ENCODE measurements around the gene CHRNA1. TPM values are rescaled to one million over a fixed set of nuclear protein-coding genes. Genes with fewer than 3 reads are reported as not detected.

Gene CHRNA1
- 0.11 and 0.73 TPM in 2 replicates for total RNA-seq

GRCh38 chr2:174764280-174765255 lies at the start of gene CHRNA1:
CHRNA1 (minus strand) TSS chr2:174764472; CDS start chr2:174764394, 78 bp downstream.
- DNase-seq (ENCODE audit: low read depth, low spot score) = no peak

- no peak for DNase-seq (ENCODE audit: low read depth, low spot score)
These were observed 47.8 kb upstream of the CHRNA1 start for GRCh38 chr2:174812037-174812436.

- DNase-seq (ENCODE audit: low read depth, low spot score) = no peak
These were observed 43.7 kb upstream of the CHRNA1 start for GRCh38 chr2:174807931-174808330.

- DNase-seq (ENCODE audit: low read depth, low spot score) = no peak
These were observed 41.5 kb upstream of the CHRNA1 start for GRCh38 chr2:174805803-174806202.

- DNase-seq (ENCODE audit: low read depth, low spot score) = no peak
These were observed 38.2 kb upstream of the CHRNA1 start for GRCh38 chr2:174802459-174802858.

DNA sequence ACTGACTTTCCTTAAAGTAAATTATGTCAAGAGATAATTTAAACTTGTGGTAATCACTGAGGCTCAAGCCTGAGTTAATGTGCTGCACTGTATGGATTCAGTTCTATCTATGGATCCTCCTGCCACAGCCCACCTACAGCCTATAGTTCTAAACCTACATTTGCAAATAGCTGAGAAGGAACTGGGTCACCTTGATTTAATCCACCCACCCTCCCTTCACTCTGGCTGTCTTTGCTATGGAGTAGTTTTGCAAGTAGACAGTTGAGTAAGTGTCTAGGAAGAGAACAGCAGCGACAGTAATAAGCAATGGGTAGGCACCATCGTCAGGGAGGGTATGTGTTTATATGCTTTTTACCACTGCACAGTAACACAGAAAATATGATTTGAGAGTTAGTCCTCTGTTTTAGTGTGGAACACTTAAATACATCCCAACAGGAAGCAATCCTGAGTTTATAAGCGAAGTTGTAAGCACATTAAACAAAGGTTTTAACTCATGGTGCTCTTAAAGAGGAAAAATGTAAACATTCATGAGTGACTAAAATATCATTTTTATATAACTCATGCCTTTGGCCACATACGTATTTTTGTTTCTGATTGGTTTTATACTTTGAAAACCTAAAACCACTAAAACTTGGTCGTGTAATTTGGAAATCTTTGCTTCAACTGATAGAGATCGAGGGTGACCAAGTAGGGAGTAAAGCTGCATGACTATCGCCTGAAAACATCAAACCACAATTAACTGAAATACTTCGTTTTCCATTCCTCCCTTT lies 36.3 kb upstream of the CHRNA1 start:
- no peak for DNase-seq (ENCODE audit: low read depth, low spot score)

GRCh38 chr2:174798801-174799200 lies 34.5 kb upstream of the CHRNA1 start:
- no peak for DNase-seq (ENCODE audit: low read depth, low spot score)

DNA sequence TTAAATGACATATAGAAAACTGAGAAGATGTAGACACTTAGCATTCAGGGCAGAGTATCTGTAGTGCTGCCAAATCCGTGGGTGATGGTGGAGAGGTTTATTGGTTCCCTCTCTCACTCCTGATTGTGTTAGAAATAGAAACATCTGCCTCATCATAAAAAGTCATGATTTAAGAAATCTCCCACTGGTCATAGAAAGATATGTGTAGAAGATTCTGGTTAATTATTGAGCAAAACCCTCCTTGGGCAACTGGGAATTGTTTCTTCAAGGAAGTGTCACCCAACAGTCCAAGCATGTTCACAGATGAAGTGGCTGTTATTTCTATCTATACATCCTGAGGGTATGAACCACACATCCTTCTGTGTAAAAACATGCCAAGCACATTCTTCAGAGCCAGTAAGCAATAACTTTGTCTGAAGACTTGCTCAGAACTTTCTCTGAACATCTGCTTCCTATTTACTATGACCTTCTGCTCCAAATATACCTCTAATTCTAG lies 33.6 kb upstream of the CHRNA1 start:
- DNase-seq (ENCODE audit: low read depth, low spot score) = peak; percentile 52

DNA sequence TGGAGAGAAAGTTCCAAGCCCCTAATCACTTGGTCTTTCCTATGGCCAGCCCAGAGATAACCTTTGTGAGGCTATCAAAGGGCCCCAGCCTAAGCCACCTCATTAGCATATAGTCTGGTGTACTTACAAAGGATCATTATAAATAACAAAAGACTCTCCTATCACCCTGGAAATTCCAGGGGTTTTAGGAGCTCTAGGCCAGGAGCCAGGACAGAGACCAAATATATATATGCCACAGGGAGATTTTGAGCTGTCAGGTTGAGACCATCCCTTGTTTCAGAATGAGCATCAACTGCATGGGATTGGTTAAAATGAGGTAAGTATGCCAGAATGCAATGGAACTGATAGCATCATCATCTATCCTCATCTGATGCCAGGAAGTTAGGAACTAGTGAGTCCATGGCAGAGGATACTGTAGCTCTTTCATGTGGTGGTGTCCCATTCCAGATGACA lies 32.1 kb upstream of the CHRNA1 start:
- DNase-seq (ENCODE audit: low read depth, low spot score) = no peak

GRCh38 chr2:174794851-174795374 lies 30.6 kb upstream of the CHRNA1 start:
- no peak for DNase-seq (ENCODE audit: low read depth, low spot score)

DNA sequence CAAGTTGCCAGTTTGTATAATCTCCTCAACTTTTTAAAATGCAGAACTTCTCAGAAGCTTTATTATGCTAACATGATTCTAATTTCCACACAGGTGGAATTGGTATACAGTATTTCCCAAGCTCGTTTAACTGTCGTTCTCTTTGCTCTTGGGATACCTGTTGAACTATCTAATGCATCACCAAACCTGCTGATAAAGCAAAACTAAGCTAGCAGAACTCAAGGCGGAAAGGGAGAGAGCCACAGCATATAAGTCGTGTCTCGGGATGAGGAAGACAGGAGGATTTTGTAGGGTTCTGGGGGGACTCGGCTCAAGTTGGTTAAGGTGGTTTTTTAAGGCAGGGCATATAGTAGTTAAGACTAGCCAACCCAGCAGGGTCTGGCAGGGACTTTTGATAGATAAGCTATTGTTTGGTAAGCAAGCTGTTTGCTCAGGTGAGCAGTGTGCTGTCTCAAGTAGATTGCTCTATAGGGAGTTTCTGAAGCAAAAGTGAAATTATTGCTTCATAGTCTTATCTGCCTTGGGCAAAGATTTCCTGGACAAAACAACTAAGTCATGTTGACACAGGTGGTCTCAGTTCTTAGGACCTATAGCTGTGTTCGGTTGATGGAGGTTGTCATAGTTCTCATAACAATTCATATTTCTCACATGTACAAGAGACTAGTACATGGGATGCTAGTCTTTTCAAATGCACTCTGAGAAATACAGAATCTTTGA lies 28.2 kb upstream of the CHRNA1 start:
- DNase-seq (ENCODE audit: low read depth, low spot score) = no peak

- DNase-seq (ENCODE audit: low read depth, low spot score) = no peak
These were observed 27.5 kb upstream of the CHRNA1 start for GRCh38 chr2:174791746-174792280.

GRCh38 chr2:174791020-174791419 lies 26.7 kb upstream of the CHRNA1 start:
- no peak for DNase-seq (ENCODE audit: low read depth, low spot score)

DNA sequence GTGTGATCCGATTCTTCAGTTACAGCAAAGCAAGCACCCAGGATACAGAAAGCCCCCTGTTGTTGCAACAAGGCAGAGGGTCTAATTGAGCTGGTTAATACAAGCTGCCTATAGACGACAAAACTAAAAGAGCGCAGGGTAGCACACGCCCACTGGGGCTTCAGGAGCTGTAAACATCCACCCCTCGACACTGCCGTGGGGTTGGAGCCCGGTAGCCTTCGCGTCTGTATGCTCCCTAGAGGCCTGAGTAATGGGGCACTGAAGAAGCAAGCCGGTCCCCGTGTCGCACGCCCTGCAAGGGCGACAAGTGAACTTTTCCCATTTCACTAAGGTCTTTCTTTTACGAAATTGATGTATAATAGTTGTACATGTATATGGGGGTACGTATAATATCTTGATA lies 24.7 kb upstream of the CHRNA1 start:
- DNase-seq (ENCODE audit: low read depth, low spot score) = no peak

GRCh38 chr2:174788291-174788929 lies 24.1 kb upstream of the CHRNA1 start:
- DNase-seq (ENCODE audit: low read depth, low spot score) = no peak

GRCh38 chr2:174787487-174788205 lies 23.4 kb upstream of the CHRNA1 start:
- no peak for DNase-seq (ENCODE audit: low read depth, low spot score)

DNA sequence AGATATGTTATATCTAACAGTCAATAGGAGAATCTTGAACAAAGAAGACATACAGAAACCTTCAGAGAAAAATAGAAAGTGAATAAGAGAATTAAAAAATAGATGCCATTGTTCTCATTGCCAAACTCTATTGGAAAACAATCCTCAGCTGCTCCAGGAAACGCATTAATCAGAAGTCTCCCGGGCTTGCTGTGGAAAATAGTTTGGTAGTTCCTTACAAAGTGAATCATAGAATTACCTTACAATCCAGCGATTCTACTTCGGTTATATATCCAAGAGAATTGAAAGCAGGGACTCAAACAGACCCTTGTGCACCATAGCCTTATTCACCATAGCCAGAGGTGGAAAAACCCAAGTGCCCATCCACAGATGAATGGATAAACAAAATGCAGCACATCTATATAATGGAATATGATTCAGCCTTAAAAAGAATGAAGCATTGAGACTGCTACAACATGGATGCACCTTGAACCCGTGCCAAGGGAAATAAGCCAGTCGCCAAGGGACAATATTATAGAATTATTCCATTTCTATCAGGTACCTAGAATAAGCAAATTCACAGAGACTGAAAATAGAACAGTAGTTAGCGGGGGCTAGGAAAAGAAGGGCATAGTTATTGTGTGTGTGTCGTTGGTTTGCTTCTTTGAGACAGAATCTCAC lies 21.9 kb upstream of the CHRNA1 start:
- DNase-seq (ENCODE audit: low read depth, low spot score) = peak; percentile 56

- no peak for DNase-seq (ENCODE audit: low read depth, low spot score)
These were observed 21.2 kb upstream of the CHRNA1 start for GRCh38 chr2:174785481-174785880.

- DNase-seq (ENCODE audit: low read depth, low spot score) = no peak
These were observed 20.6 kb upstream of the CHRNA1 start for GRCh38 chr2:174784909-174785308.
